A549 (cell line): ENCODE data around the gene TSEN54. TPM values are rescaled to one million over a fixed set of nuclear protein-coding genes. Genes with fewer than 3 reads are reported as not detected.

Experiments
- ATAC-seq, 2 experiments: fragments of 200-7000 bp in 1 of 2; fragments of >200 bp in 1 of 2; cut with Nextera tagmentation in 1 of 2; cut with Tn5 transposase in 1 of 2; 3 replicates each; pipeline versions ENCODE4 v1.8.0 to v1.9.1; 2018 to 2020; ENCODE audit warnings: mild to moderate bottlenecking in 1 of 2, moderate library complexity in 1 of 2
- CTCF ChIA-PET: fragments of 300-600 bp; sonication (Branson Sonifier 250); formaldehyde crosslinking; extraction: SDS; loops from one replicate; lab custom pipeline; 2021; ENCODE audit warnings: antibody characterized with exemption, inconsistent platforms; lab: Yijun Ruan, JAX
- POLR2A ChIA-PET: fragments of 350-600 bp; formaldehyde crosslinking; extraction: SDS; loops from one replicate; lab custom pipeline; 2021; ENCODE audit warnings: antibody characterized with exemption, inconsistent platforms; lab: Yijun Ruan, JAX
- DNase-seq, 2 experiments: peaks; one replicate each; pipeline versions ENCODE4 v3.0.0 to v3.0.0-alpha.2; 2011 to 2016; ENCODE audit warnings: low read depth in 1 of 2, low spot score in 1 of 2
- FAIRE-seq: peaks from 2 replicates; lab custom pipeline; 2011; peaks lifted over from hg19 to GRCh38; lab: Jason Lieb, UNC
- H3K27ac ChIP-seq, 2 experiments: fragments of >200 bp; sonication (Bioruptor Twin); formaldehyde crosslinking; 3 replicates each; pipeline ENCODE4 v1.5.1; 2016 to 2017
- H3K4me1 ChIP-seq: fragments of >200 bp; sonication (Bioruptor Twin); formaldehyde crosslinking; 3 replicates; pipeline ENCODE4 v1.6.1; 2016
- H3K4me2 ChIP-seq: fragments of >200 bp; sonication (Bioruptor Twin); formaldehyde crosslinking; 3 replicates; pipeline ENCODE4 v1.6.1; 2016
- H3K4me3 ChIP-seq: fragments of >200 bp; sonication (Bioruptor Twin); formaldehyde crosslinking; 3 replicates; pipeline ENCODE4 v1.5.1; 2016
- H3K9me3 ChIP-seq: fragments of >200 bp; sonication (Bioruptor Twin); formaldehyde crosslinking; 3 replicates; pipeline ENCODE4 v1.6.1; 2016
- CEBPB ChIP-seq, 2 experiments: fragments of >200 bp in 1 of 2; sonication (Bioruptor Twin) in 1 of 2; formaldehyde crosslinking in 1 of 2; IDR thresholded peaks; 2 replicates each; pipeline ENCODE4 v1.6.1; 2012 to 2016
- CHD4 ChIP-seq: fragments of 200-600 bp; sonication (generic); IDR thresholded peaks from 2 replicates; pipeline ENCODE4 v1.6.1; 2016; ENCODE audit warnings: antibody characterized with exemption, mild to moderate bottlenecking, borderline replicate concordance
- E2F6 ChIP-seq: IDR thresholded peaks from 2 replicates; pipeline ENCODE4 v1.6.1; 2012; ENCODE audit warnings: low read depth, borderline replicate concordance
- EHMT2 ChIP-seq: fragments of 200-600 bp; sonication (generic); IDR thresholded peaks from 2 replicates; pipeline ENCODE4 v1.6.1; 2016; ENCODE audit warnings: antibody characterized with exemption, low read depth, mild to moderate bottlenecking, moderate library complexity
- FOSB ChIP-seq: fragments of 250-450 bp; sonication (Bioruptor Pico); IDR thresholded peaks from 2 replicates; pipeline ENCODE4 v1.5.0; 2020; ENCODE audit warnings: mild to moderate bottlenecking, moderate library complexity
- HEYL ChIP-seq: fragments of 250-450 bp; sonication (Bioruptor Pico); IDR thresholded peaks from 2 replicates; pipeline ENCODE4 v1.8.0; 2021; ENCODE audit warnings: mild to moderate bottlenecking, moderate library complexity
- HMGXB4 ChIP-seq: fragments of 250-450 bp; sonication (Bioruptor Pico); IDR thresholded peaks from 2 replicates; pipeline ENCODE4 v1.5.0; 2021; ENCODE audit warnings: mild to moderate bottlenecking, moderate library complexity, borderline replicate concordance
- HOXB5 ChIP-seq: fragments of 250-450 bp; sonication (Bioruptor Pico); IDR thresholded peaks from 2 replicates; pipeline ENCODE4 v1.5.0; 2020; ENCODE audit warnings: mild to moderate bottlenecking, moderate library complexity
- KDM1A ChIP-seq: fragments of 200-600 bp; sonication (generic); IDR thresholded peaks from 2 replicates; pipeline ENCODE4 v1.6.1; 2016; ENCODE audit warnings: low read depth, mild to moderate bottlenecking
- KDM5A ChIP-seq: fragments of 200-600 bp; sonication (generic); IDR thresholded peaks from 2 replicates; pipeline ENCODE4 v1.6.1; 2016; ENCODE audit warnings: antibody characterized with exemption, mild to moderate bottlenecking
- MAX ChIP-seq: IDR thresholded peaks from 2 replicates; pipeline ENCODE4 v1.6.1; 2012
- RCOR1 ChIP-seq: fragments of 150-350 bp; IDR thresholded peaks from 2 replicates; pipeline ENCODE4 v1.6.1; 2014; ENCODE audit warnings: antibody characterized with exemption, low read length, low read depth
- REST ChIP-seq: fragments of 200-600 bp; sonication (generic); IDR thresholded peaks from 2 replicates; pipeline ENCODE4 v1.6.1; 2016; ENCODE audit warnings: antibody characterized with exemption, mild to moderate bottlenecking, moderate library complexity
- RNF2 ChIP-seq: fragments of 200-600 bp; sonication (generic); IDR thresholded peaks from 2 replicates; pipeline ENCODE4 v1.6.1; 2016; ENCODE audit warnings: low read depth, mild to moderate bottlenecking, antibody characterized with exemption, moderate library complexity, borderline replicate concordance
- SREBF2 ChIP-seq: fragments of 450-650 bp; IDR thresholded peaks from 2 replicates; pipeline ENCODE4 v1.6.1; 2014; ENCODE audit warnings: mild to moderate bottlenecking, moderate library complexity
- TFCP2L1 ChIP-seq: fragments of 250-450 bp; sonication (Bioruptor Pico); IDR thresholded peaks from 2 replicates; pipeline ENCODE4 v1.5.0; 2021; ENCODE audit warnings: mild to moderate bottlenecking
- USF2 ChIP-seq: fragments of 450-650 bp; IDR thresholded peaks from 2 replicates; pipeline ENCODE4 v1.6.1; 2014; ENCODE audit warnings: antibody characterized with exemption
- ZFP36 ChIP-seq: fragments of 450-650 bp; IDR thresholded peaks from 2 replicates; pipeline ENCODE4 v1.6.1; 2014; ENCODE audit warnings: borderline replicate concordance; ENCODE audit not compliant: partially characterized antibody
- WGBS: methylation state at CpG from one replicate; pipeline ENCODE4 v1.1.6; 2017; ENCODE audit errors: missing lambda C conversion rate; 5-methylcytosine and 5-hydroxymethylcytosine counted together
- polyA plus RNA-seq, 4 experiments: library from polyadenylated mRNA; depleted of rRNA in 3 of 4; stranded (reverse); fragments of >200 nt; fragmentation: RNase III in 1 of 4; extraction: RNeasy Plus Mini Kit Qiagen cat#74134 plus additional on column Dnase treatment in 1 of 4; gene quantifications; 2 replicates in 3 of 4; 3 replicates in 1 of 4; pipeline ENCODE4 v1.2.3, GENCODE V29; 2011 to 2017

The TSEN54 gene
- polyA plus RNA-seq, 2 of the 4 experiments (the other 2 are of a cell fraction) = 24.8 to 38.4 TPM

- TF ChIP-seq USF2 (no peak), TFCP2L1 (CRISPR knock-in tag) (no peak)
Observed at GRCh38 chr17:75478508-75478907, 37.8 kb upstream of the TSEN54 start (continued).

GRCh38 chr17:75480281-75480680 is 36.0 kb upstream of the TSEN54 start:
- Histone ChIP-seq H3K9me3 (no peaks in the 10 kb centered on the region), H3K4me3 (no peak overlapping the region), H3K4me1 (no peaks in the 10 kb centered on the region), H3K27ac (no peak overlapping the region), H3K4me2 (no peak overlapping the region)
- ATAC-seq = no peak
- no peak for TF ChIP-seq RNF2
- TF ChIP-seq HOXB5 (CRISPR knock-in tag) = no peak
- TF ChIP-seq EHMT2 = no peak
- no peak for TF ChIP-seq E2F6
- TF ChIP-seq CEBPB (IDR thresholded peaks at IDR 0.05) = no peak
- TF ChIP-seq FOSB (CRISPR knock-in tag) = no peak
- TF ChIP-seq MAX = no peak
- no peak for TF ChIP-seq RCOR1
- TF ChIP-seq REST = no peak
- no peak for TF ChIP-seq CHD4
- no peak for TF ChIP-seq SREBF2
- TF ChIP-seq KDM1A = no peak
- TF ChIP-seq HEYL (CRISPR knock-in tag) = no peak
- TF ChIP-seq ZFP36 = no peak
- TF ChIP-seq TFCP2L1 (CRISPR knock-in tag) = no peak
- no peak for TF ChIP-seq HMGXB4 (CRISPR knock-in tag)
- TF ChIP-seq KDM5A = no peak
- WGBS = 92% methylated on average over 6 of the region's 6 CpGs
- ChIA-PET POLR2A (interaction anchor here (0.5 kb wide), 1 partner anchor 21 kb away, joined by 3 read pairs; no protein-coding TSS in a partner anchor), CTCF (interaction anchor here (0.6 to 2.1 kb wide), 11 partner anchors 10 to 153 kb away, joined by 3 to 7 read pairs (median 4); partner anchors contain the start of genes SMIM5 and TSEN54)
- DNase-seq = no peak
- no peak for FAIRE-seq
